IMR-90 (cell line): Measurements from ENCODE around the gene ETFA. TPM values are rescaled to one million over a fixed set of nuclear protein-coding genes. Genes with fewer than 3 reads are reported as not detected.

Source experiments
- ATAC-seq: fragments of 200-7000 bp; cut with Tn5 transposase; 2 replicates; pipeline ENCODE4 v1.9.1; 2020; ENCODE audit warnings: low read depth, mild to moderate bottlenecking, moderate library complexity
- BruUV-seq: library from RNA; stranded (reverse); fragments of 400-500 nt; replicated peaks from 2 replicates; lab custom pipeline; 2021; lab: Mats Ljungman, UMichigan
- CTCF ChIA-PET: fragments of 300-600 bp; formaldehyde crosslinking; extraction: SDS; loops from one replicate; lab custom pipeline; 2021; ENCODE audit warnings: antibody characterized with exemption; lab: Yijun Ruan, JAX
- POLR2A ChIA-PET: fragments of 300-600 bp; sonication (Branson Sonifier 250); formaldehyde crosslinking; loops from one replicate; lab custom pipeline; 2022; ENCODE audit warnings: antibody characterized with exemption; ENCODE audit not compliant: unreplicated experiment; lab: Charles Lee
- DNase-seq: peaks from one replicate; pipeline ENCODE4 v3.0.0; 2013
- H2AFZ ChIP-seq: replicated peaks from 2 replicates; pipeline ENCODE3; 2013; ENCODE audit warnings: low read length, mild to moderate bottlenecking; ENCODE audit not compliant: poor library complexity
- H2AK5ac ChIP-seq: 2 replicates; pipeline ENCODE4 v1.6.1; 2013; ENCODE audit warnings: low read depth, low read length, inconsistent platforms
- H2AK9ac ChIP-seq: replicated peaks from 2 replicates; pipeline ENCODE3; 2013; ENCODE audit warnings: mild to moderate bottlenecking, low read depth, low read length, moderate library complexity; ENCODE audit not compliant: poor library complexity
- H2BK120ac ChIP-seq: 2 replicates; pipeline ENCODE4 v1.6.1; 2013; ENCODE audit warnings: low read depth, low read length, inconsistent platforms
- H2BK15ac ChIP-seq: 3 replicates; pipeline ENCODE4 v1.6.1; 2013; ENCODE audit warnings: low read depth, low read length, inconsistent platforms
- H2BK20ac ChIP-seq: 2 replicates; pipeline ENCODE4 v1.6.1; 2013; ENCODE audit warnings: low read depth, mild to moderate bottlenecking, inconsistent platforms, low read length, moderate library complexity
- H2BK5ac ChIP-seq: 2 replicates; pipeline ENCODE4 v1.6.1; 2013; ENCODE audit warnings: mild to moderate bottlenecking, low read depth, low read length, inconsistent platforms; ENCODE audit not compliant: poor library complexity, severe bottlenecking
- H3K14ac ChIP-seq: replicated peaks from 2 replicates; pipeline ENCODE4 v1.6.1; 2013; ENCODE audit warnings: low read depth, low read length, inconsistent platforms
- H3K18ac ChIP-seq: 2 replicates; pipeline ENCODE4 v1.6.1; 2013; ENCODE audit warnings: low read depth, low read length, control low read depth
- H3K23ac ChIP-seq: 2 replicates; pipeline ENCODE4 v1.6.1; 2013; ENCODE audit warnings: low read depth, low read length, inconsistent platforms
- H3K27ac ChIP-seq: 2 replicates; pipeline ENCODE4 v1.5.1; 2013; ENCODE audit warnings: mild to moderate bottlenecking, control low read depth, low read length; ENCODE audit not compliant: insufficient read depth
- H3K27me3 ChIP-seq: 2 replicates; pipeline ENCODE4 v1.6.1; 2013; ENCODE audit warnings: low read length; ENCODE audit not compliant: control insufficient read depth, insufficient read depth
- H3K36me3 ChIP-seq: 2 replicates; pipeline ENCODE4 v1.6.1; 2013; ENCODE audit warnings: low read length, mixed read lengths; ENCODE audit not compliant: control insufficient read depth, insufficient read depth
- H3K4ac ChIP-seq: 2 replicates; pipeline ENCODE4 v1.6.1; 2013; ENCODE audit warnings: low read depth, low read length, inconsistent platforms
- H3K4me1 ChIP-seq: 2 replicates; pipeline ENCODE4 v1.6.1; 2013; ENCODE audit warnings: low read length, mixed read lengths; ENCODE audit not compliant: control insufficient read depth, insufficient read depth
- H3K4me2 ChIP-seq: 2 replicates; pipeline ENCODE4 v1.6.1; 2013; ENCODE audit warnings: low read depth, mild to moderate bottlenecking, control low read depth, low read length, moderate library complexity
- H3K4me3 ChIP-seq: 2 replicates; pipeline ENCODE4 v1.5.1; 2013; ENCODE audit warnings: low read depth, mild to moderate bottlenecking, control low read depth, low read length, moderate library complexity; ENCODE audit not compliant: insufficient read depth
- H3K56ac ChIP-seq: 2 replicates; pipeline ENCODE4 v1.6.1; 2013; ENCODE audit warnings: low read length, inconsistent platforms; ENCODE audit not compliant: insufficient read depth; ENCODE audit errors: extremely low read depth
- H3K79me1 ChIP-seq, 2 experiments: 2 replicates each; pipeline ENCODE4 v1.6.1; 2013; ENCODE audit warnings: low read length in 2 of 2, inconsistent platforms in 1 of 2, low read depth in 1 of 2
- H3K9ac ChIP-seq: 2 replicates; pipeline ENCODE4 v1.6.1; 2013; ENCODE audit warnings: low read depth, low read length, control low read depth
- H3K9me1 ChIP-seq: 2 replicates; pipeline ENCODE4 v1.6.1; 2013; ENCODE audit warnings: low read length, inconsistent platforms; ENCODE audit not compliant: insufficient read depth
- H3K9me3 ChIP-seq: 2 replicates; pipeline ENCODE4 v1.6.1; 2013; ENCODE audit warnings: low read length; ENCODE audit not compliant: control insufficient read depth, insufficient read depth
- H4K20me1 ChIP-seq: 2 replicates; pipeline ENCODE4 v1.6.1; 2013; ENCODE audit warnings: low read length, inconsistent platforms; ENCODE audit not compliant: insufficient read depth
- H4K5ac ChIP-seq: 2 replicates; pipeline ENCODE4 v1.6.1; 2013; ENCODE audit warnings: mild to moderate bottlenecking, low read depth, low read length, control low read depth
- H4K8ac ChIP-seq, 2 experiments: 2 replicates each; pipeline ENCODE4 v1.6.1; 2013; ENCODE audit warnings: low read depth in 2 of 2, low read length in 2 of 2, control low read depth in 1 of 2, inconsistent platforms in 1 of 2
- H4K91ac ChIP-seq: 2 replicates; pipeline ENCODE4 v1.6.1; 2013; ENCODE audit warnings: low read depth, low read length, inconsistent platforms; ENCODE audit not compliant: insufficient read depth
- BHLHE40 ChIP-seq: fragments of 150-350 bp; IDR thresholded peaks from 2 replicates; pipeline ENCODE4 v1.6.1; 2016; ENCODE audit warnings: mild to moderate bottlenecking, low read depth, low read length
- CEBPB ChIP-seq: IDR thresholded peaks from 2 replicates; pipeline ENCODE4 v1.6.1; 2012; ENCODE audit warnings: low read depth, low read length, improper control_type of control experiment
- CHD1 ChIP-seq: IDR thresholded peaks from 2 replicates; pipeline ENCODE4 v1.6.1; 2012; ENCODE audit warnings: low read depth, low read length, improper control_type of control experiment
- FOS ChIP-seq: fragments of 150-350 bp; IDR thresholded peaks from 2 replicates; pipeline ENCODE4 v1.6.1; 2016; ENCODE audit warnings: low read depth, low read length
- MAFK ChIP-seq: IDR thresholded peaks from 2 replicates; pipeline ENCODE4 v1.6.1; 2012; ENCODE audit warnings: low read depth, low read length, improper control_type of control experiment
- MAZ ChIP-seq: IDR thresholded peaks from 2 replicates; pipeline ENCODE4 v1.6.1; 2012; ENCODE audit warnings: low read depth, mild to moderate bottlenecking, low read length, improper control_type of control experiment, moderate library complexity, borderline replicate concordance
- MXI1 ChIP-seq: IDR thresholded peaks from 2 replicates; pipeline ENCODE4 v1.6.1; 2012; ENCODE audit warnings: low read depth, mild to moderate bottlenecking, low read length, moderate library complexity, borderline replicate concordance
- NFE2L2 ChIP-seq: fragments of 150-350 bp; IDR thresholded peaks from 2 replicates; pipeline ENCODE4 v1.6.1; 2016; ENCODE audit warnings: low read depth, mild to moderate bottlenecking, low read length
- POLR2A ChIP-seq: IDR thresholded peaks from 2 replicates; pipeline ENCODE4 v1.6.1; 2012; ENCODE audit warnings: mild to moderate bottlenecking, low read depth, low read length
- RAD21 ChIP-seq: IDR thresholded peaks from 2 replicates; pipeline ENCODE4 v1.6.1; 2012; ENCODE audit warnings: low read length, improper control_type of control experiment
- RCOR1 ChIP-seq: IDR thresholded peaks from 2 replicates; pipeline ENCODE4 v1.6.1; 2012; ENCODE audit warnings: mild to moderate bottlenecking, low read length, improper control_type of control experiment; ENCODE audit not compliant: insufficient replicate concordance
- RFX5 ChIP-seq: IDR thresholded peaks from 2 replicates; pipeline ENCODE4 v1.8.0; 2012; ENCODE audit warnings: low read depth, mild to moderate bottlenecking, low read length, moderate library complexity
- SMC3 ChIP-seq: fragments of 150-350 bp; IDR thresholded peaks from 2 replicates; pipeline ENCODE4 v1.6.1; 2016; ENCODE audit warnings: low read depth, mild to moderate bottlenecking, antibody characterized with exemption, low read length, moderate library complexity
- WGBS, 2 experiments: methylation state at CpG; one replicate each; pipeline versions ENCODE4 v1.1.5 to v1.1.7; 2013; ENCODE audit warnings: missing lambda C conversion rate in 2 of 2; ENCODE audit not compliant: insufficient read length in 1 of 2; ENCODE audit errors: extremely low coverage in 2 of 2; 5-methylcytosine and 5-hydroxymethylcytosine counted together
- dilution Hi-C: fragments of 300-500 bp; cut with HindIII; formaldehyde crosslinking; loops from one replicate; pipeline ENCODE4 v1.14.3; 2018; ENCODE audit warnings: low sequenced_read_pairs; ENCODE audit not compliant: unreplicated experiment
- in situ Hi-C: fragments of 300-500 bp; cut with MboI; formaldehyde crosslinking; loops from 3 replicates; pipeline ENCODE4 v1.14.3; 2019; ENCODE audit warnings: low sequenced_read_pairs, inconsistent platforms, mixed read lengths
- intact Hi-C: fragments of 100-400 bp; cut with micrococcal nuclease; formaldehyde crosslinking; loops from 2 replicates; pipeline ENCODE4 v1.10.0; 2022
- polyA plus RNA-seq, 3 experiments: library from polyadenylated mRNA; depleted of rRNA; stranded (reverse); fragments of >200 nt; gene quantifications; 2 replicates each; pipeline ENCODE4 v1.2.3, GENCODE V29; 2012; ENCODE audit warnings: low replicate concordance in 1 of 3
- total RNA-seq: library from RNA; depleted of rRNA; stranded (reverse); fragments of >200 nt; gene quantifications from 2 replicates; pipeline ENCODE4 v1.2.3, GENCODE V29; 2012
- TF ChIP-seq, protein P1 (sequence below): conservative IDR thresholded peaks from 2 replicates; pipeline ENCODE4 v1.5.1; 2012; ENCODE audit warnings: mild to moderate bottlenecking, low read depth, low read length, improper control_type of control experiment
- TF ChIP-seq, protein P2 (sequence below): fragments of 150-350 bp; IDR thresholded peaks from 2 replicates; pipeline ENCODE4 v1.6.1; 2016; ENCODE audit warnings: low read depth, mild to moderate bottlenecking, low read length, moderate library complexity, borderline replicate concordance
- TF ChIP-seq, protein P3 (sequence below): fragments of 150-350 bp; IDR thresholded peaks from 2 replicates; pipeline ENCODE4 v1.6.1; 2017; ENCODE audit warnings: mild to moderate bottlenecking, antibody characterized with exemption, low read length, low read depth

ETFA gene
- total and polyA plus RNA-seq, 2 of the 4 experiments (the other 2 are of a cell fraction) = 115 to 172 TPM

DNA sequence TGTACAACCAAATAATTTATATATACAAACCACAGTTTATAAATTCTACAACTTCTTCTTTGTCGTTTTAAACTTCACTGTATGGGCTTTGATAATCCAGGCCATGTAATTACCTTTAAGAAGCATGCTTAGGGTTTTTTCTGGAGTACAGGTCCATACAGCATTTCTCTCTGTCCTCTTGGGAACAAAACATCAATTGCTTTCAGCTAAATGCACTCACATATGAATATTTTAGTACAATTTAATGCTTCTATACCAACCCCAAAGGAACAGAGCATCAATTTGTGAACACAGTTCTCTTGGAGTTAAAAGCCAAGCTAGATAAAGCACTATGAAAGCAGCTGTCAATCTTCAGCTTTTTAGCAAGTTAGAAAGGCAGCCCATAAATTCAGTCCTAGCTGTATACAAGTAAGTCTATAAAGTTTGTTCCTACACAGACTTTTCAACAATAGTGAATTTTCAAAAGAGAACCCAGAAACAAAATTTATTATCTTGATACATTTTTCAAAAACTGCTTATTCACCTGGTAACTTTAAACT is 66.1 kb downstream of the ETFA start:
- POLR2A ChIA-PET = no interaction called here
- WGBS, 2 experiments = no CpG with 5 or more reads among the region's 1 CpG

More for the DNA sequence above, 66.1 kb downstream of the ETFA start:
- Histone ChIP-seq H3K14ac (no peak overlapping the region), H3K9me3 (no peaks in the 10 kb centered on the region), H4K20me1 (no peaks in the 10 kb centered on the region), H2AK5ac (no peak overlapping the region), H3K23ac (no peak overlapping the region), H2BK20ac (no peak overlapping the region), H4K5ac (no peak overlapping the region), H3K56ac (no peak overlapping the region), H3K9ac (no peak overlapping the region), H3K79me1 (no peaks in the 10 kb centered on the region; a peak in 1 of 4 replicates), H4K8ac (no peak overlapping the region), H2AFZ (no peak overlapping the region), H2BK15ac (no peak overlapping the region), H3K27ac (no peak overlapping the region), H2BK120ac (no peak overlapping the region), H2AK9ac (no peak overlapping the region), H3K4ac (no peak overlapping the region), H3K27me3 (no peaks in the 10 kb centered on the region), H3K4me3 (no peak overlapping the region), H2BK5ac (no peak overlapping the region), H4K91ac (no peak overlapping the region), H3K4me1 (no peaks in the 10 kb centered on the region), H3K36me3 (peaks cover 4% of the 10 kb centered on the region), H3K18ac (no peak overlapping the region), H3K9me1 (no peaks in the 10 kb centered on the region), H3K4me2 (no peak overlapping the region)
- intact Hi-C loops (no loop called here), in situ Hi-C loops (no loop called here), dilution Hi-C loops (no loop called here)
- CTCF ChIA-PET = no interaction called here
- BruUV-seq = no TSS peak
- TF ChIP-seq, protein P1, sequence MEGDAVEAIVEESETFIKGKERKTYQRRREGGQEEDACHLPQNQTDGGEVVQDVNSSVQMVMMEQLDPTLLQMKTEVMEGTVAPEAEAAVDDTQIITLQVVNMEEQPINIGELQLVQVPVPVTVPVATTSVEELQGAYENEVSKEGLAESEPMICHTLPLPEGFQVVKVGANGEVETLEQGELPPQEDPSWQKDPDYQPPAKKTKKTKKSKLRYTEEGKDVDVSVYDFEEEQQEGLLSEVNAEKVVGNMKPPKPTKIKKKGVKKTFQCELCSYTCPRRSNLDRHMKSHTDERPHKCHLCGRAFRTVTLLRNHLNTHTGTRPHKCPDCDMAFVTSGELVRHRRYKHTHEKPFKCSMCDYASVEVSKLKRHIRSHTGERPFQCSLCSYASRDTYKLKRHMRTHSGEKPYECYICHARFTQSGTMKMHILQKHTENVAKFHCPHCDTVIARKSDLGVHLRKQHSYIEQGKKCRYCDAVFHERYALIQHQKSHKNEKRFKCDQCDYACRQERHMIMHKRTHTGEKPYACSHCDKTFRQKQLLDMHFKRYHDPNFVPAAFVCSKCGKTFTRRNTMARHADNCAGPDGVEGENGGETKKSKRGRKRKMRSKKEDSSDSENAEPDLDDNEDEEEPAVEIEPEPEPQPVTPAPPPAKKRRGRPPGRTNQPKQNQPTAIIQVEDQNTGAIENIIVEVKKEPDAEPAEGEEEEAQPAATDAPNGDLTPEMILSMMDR = no peak
- no peak for TF ChIP-seq RFX5
- TF ChIP-seq NFE2L2 = no peak
- TF ChIP-seq MAZ = no peak
- no peak for TF ChIP-seq POLR2A
- no peak for TF ChIP-seq SMC3
- TF ChIP-seq, protein P2, sequence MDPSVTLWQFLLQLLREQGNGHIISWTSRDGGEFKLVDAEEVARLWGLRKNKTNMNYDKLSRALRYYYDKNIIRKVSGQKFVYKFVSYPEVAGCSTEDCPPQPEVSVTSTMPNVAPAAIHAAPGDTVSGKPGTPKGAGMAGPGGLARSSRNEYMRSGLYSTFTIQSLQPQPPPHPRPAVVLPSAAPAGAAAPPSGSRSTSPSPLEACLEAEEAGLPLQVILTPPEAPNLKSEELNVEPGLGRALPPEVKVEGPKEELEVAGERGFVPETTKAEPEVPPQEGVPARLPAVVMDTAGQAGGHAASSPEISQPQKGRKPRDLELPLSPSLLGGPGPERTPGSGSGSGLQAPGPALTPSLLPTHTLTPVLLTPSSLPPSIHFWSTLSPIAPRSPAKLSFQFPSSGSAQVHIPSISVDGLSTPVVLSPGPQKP = no peak
- no peak for TF ChIP-seq MAFK
- no peak for TF ChIP-seq RAD21
- TF ChIP-seq, protein P3, sequence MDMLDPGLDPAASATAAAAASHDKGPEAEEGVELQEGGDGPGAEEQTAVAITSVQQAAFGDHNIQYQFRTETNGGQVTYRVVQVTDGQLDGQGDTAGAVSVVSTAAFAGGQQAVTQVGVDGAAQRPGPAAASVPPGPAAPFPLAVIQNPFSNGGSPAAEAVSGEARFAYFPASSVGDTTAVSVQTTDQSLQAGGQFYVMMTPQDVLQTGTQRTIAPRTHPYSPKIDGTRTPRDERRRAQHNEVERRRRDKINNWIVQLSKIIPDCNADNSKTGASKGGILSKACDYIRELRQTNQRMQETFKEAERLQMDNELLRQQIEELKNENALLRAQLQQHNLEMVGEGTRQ = no peak
- no peak for TF ChIP-seq FOS
- TF ChIP-seq BHLHE40 = no peak
- TF ChIP-seq CHD1 = no peak
- TF ChIP-seq MXI1 = no peak
- TF ChIP-seq RCOR1 = no peak
- TF ChIP-seq CEBPB = no peak
- no peak for DNase-seq
- ATAC-seq = no peak
